Heart left ventricle (tissue), 13 donors: ENCODE data around the gene MMP17.

ENCODE experiments used
- CTCF ChIP-seq, 12 donors: fragments of 200-600 bp; sonication (generic) in 4 of 12; IDR thresholded peaks; one replicate each; pipeline versions ENCODE4 v1.5.0 to v1.8.0; 2018 to 2022; ENCODE audit warnings: antibody characterized with exemption in 12 of 12, mild to moderate bottlenecking in 5 of 12
- POLR2A ChIP-seq, 2 donors: fragments of 450-650 bp; IDR thresholded peaks; one replicate each; pipeline ENCODE4 v1.6.1; 2017; ENCODE audit warnings: antibody characterized with exemption in 2 of 2, mild to moderate bottlenecking in 2 of 2, moderate library complexity in 2 of 2
- donor health status: ischemic (EF 13 %, LVEDD 7.1; RV severe dilation, severe dysfunction).
- donor health status: DM: no; HTN: yes; CAD: no.
- donor health status: DM: no; HTN: no; CAD: no.
- donor health status: ischemic (EF 25% LVEDD 6.9; RV normal size, moderate dysfunction).
- donor health status: ischemic (EF 25% LVEDD 5.7; RV mildly dilated, moderate dysfunction).
- donor health status: ischemic (EF 35%, LVEDD 5.7; RV mildly dilated, moderate dysfunction).
- donor health status: nonischemic (EF 11% LVEDD 7.7; RV severe dilation, severe dysfunction).
- donor health status: DM: yes; HTN: yes; CAD: no.
- donor health status: PGD.
- donor health status: ischemic (EF 29% LVEDD 5.4; RV normal size, mild dysfunction).
- donor health status: nonischemic (EF 23%, LVEDD 6.1; RV moderate dilation, normal function).

DNA sequence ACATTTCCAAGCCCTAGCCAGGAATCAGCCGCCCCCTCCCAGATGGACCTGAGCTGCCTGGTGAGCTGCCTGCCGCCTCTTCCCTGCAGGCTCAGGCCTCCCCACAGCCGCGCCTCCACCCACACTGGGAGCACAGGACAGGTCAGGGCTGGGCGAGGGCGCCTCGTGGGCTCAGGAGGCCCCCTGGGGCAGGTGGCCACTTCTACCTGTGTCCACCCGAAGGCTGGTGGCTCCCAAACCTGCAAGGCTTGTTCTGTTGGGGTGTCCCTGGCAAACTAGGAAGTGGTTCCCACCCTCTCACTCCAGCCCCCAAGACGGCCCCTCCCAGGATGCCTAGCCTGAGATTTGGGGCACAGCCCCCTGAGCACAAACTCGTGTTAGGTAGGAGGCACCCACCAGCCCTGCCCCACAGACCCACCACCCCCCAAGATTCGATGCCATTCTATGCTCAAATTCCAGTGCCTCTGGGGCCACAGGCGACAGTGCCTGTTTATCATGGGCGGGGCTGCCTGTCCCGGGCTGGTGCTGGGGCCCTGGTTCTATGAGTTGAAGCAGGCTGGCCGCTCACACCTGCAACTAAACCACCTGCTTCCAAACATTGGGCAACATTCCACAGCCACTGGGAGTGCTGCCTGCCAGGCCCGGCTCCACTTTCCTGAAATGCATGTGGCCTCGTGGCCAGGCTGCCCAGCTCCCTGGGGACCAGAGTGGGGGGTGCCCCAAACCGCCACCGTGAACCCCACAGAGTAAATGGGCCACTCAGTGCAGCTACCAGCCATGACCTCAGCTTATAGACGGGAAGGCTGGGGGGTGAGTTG, 6.8 kb downstream of the MMP17 start:
- TF ChIP-seq CTCF (IDR thresholded peaks at IDR 0.05): no peak
- TF ChIP-seq POLR2A (IDR thresholded peaks at IDR 0.05): no peak
